Stimulated activated naive CD8-positive, alpha-beta T cell treated with anti-CD3 and anti-CD28 coated beads, Interleukin-15, amount 100 ng/mL, for 72 hours (primary cell): ENCODE data around the gene TSHZ2.
"Not testable (repeated sequence)": the region's sequence is repeated elsewhere in the genome, so short reads cannot be mapped to it uniquely, and the experiment has no call there.

Experiments used
- ATAC-seq: fragments of 150-1000 bp; cut with Tn5 transposase; 2 replicates; pipeline ENCODE4 v1.10.0; 2021; ENCODE audit warnings: mild to moderate bottlenecking, moderate library complexity
- DNase-seq, 2 donors: peaks; one replicate each; pipeline ENCODE4 v3.0.0; 2021 to 2022
- H3K27ac Mint-ChIP-seq, 2 donors: one replicate each; pipeline ENCODE4 v1.8.0; 2022; ENCODE audit warnings: mild to moderate bottlenecking in 2 of 2, mixed read lengths in 2 of 2, moderate library complexity in 2 of 2
- H3K27me3 Mint-ChIP-seq: one replicate; pipeline ENCODE4 v1.8.0; 2022; ENCODE audit warnings: mixed read lengths
- H3K4me1 Mint-ChIP-seq: one replicate; pipeline ENCODE4 v1.8.0; 2022; ENCODE audit warnings: mild to moderate bottlenecking, mixed read lengths
- H3K4me3 Mint-ChIP-seq, 2 donors: one replicate each; pipeline ENCODE4 v1.8.0; 2022; ENCODE audit warnings: mild to moderate bottlenecking in 2 of 2, mixed read lengths in 2 of 2, moderate library complexity in 1 of 2
- H3K9me3 Mint-ChIP-seq, 2 donors: one replicate each; pipeline ENCODE4 v1.8.0; 2022; ENCODE audit warnings: mixed read lengths in 2 of 2

Gene TSHZ2

GRCh38 chr20:53425481-53425880 lies 453.3 kb downstream of the TSHZ2 start:
- Mint-ChIP-seq H3K4me1 (peaks cover 16% of the 10 kb centered on the region), H3K4me3 (no peak overlapping the region), H3K27ac (no peak overlapping the region), H3K27me3 (no peaks in the 10 kb centered on the region), H3K9me3 (peaks cover 0 to 6% of the 10 kb centered on the region in 2 donors)
- no peak for DNase-seq
- no peak for ATAC-seq

- H3K27me3 Mint-ChIP-seq: no peaks in the 10 kb centered on the region
- H3K4me3 Mint-ChIP-seq: no peak overlapping the region
- H3K4me1 Mint-ChIP-seq: peaks cover 16% of the 10 kb centered on the region
- ATAC-seq: no peak
- H3K9me3 Mint-ChIP-seq: peaks cover 0 to 6% of the 10 kb centered on the region in 2 donors
- DNase-seq: no peak
- no peak overlapping the region for H3K27ac Mint-ChIP-seq
Observed at GRCh38 chr20:53425941-53426340, 453.8 kb downstream of the TSHZ2 start.

GRCh38 chr20:53426766-53427312 lies 454.7 kb downstream of the TSHZ2 start:
- Mint-ChIP-seq H3K4me3 (no peak overlapping the region), H3K9me3 (peaks cover 0 to 6% of the 10 kb centered on the region in 2 donors), H3K27ac (no peak overlapping the region), H3K4me1 (peaks cover 16% of the 10 kb centered on the region), H3K27me3 (no peaks in the 10 kb centered on the region)
- ATAC-seq (no peak), DNase-seq (no peak)

GRCh38 chr20:53427951-53428350 lies 455.8 kb downstream of the TSHZ2 start:
- Mint-ChIP-seq H3K4me1 (peaks cover 11% of the 10 kb centered on the region), H3K4me3 (no peak overlapping the region), H3K27ac (no peak overlapping the region), H3K27me3 (no peaks in the 10 kb centered on the region), H3K9me3 (peaks cover 0 to 6% of the 10 kb centered on the region in 2 donors)
- DNase-seq: no peak
- ATAC-seq: no peak

GRCh38 chr20:53428588-53428987 lies 456.4 kb downstream of the TSHZ2 start:
- no peak overlapping the region for H3K4me3 Mint-ChIP-seq
- no peak overlapping the region for H3K27ac Mint-ChIP-seq
- H3K4me1 Mint-ChIP-seq: peaks cover 11% of the 10 kb centered on the region

GRCh38 chr20:53428996-53429395 lies 456.8 kb downstream of the TSHZ2 start:
- ATAC-seq (no peak), DNase-seq (no peak)
- Mint-ChIP-seq H3K27me3 (no peaks in the 10 kb centered on the region), H3K4me1 (peaks cover 11% of the 10 kb centered on the region), H3K9me3 (peaks cover 0 to 6% of the 10 kb centered on the region in 2 donors), H3K4me3 (no peak overlapping the region), H3K27ac (no peak overlapping the region)

More at GRCh38 chr20:53428588-53428987, 456.4 kb downstream of the TSHZ2 start:
- ATAC-seq: no peak
- H3K27me3 Mint-ChIP-seq: no peaks in the 10 kb centered on the region
- peaks cover 0 to 6% of the 10 kb centered on the region in 2 donors for H3K9me3 Mint-ChIP-seq
- no peak for DNase-seq

- Mint-ChIP-seq H3K27ac (no peak overlapping the region), H3K27me3 (no peaks in the 10 kb centered on the region), H3K9me3 (peaks cover 3 to 7% of the 10 kb centered on the region in 2 donors), H3K4me1 (no peaks in the 10 kb centered on the region), H3K4me3 (no peak overlapping the region)
- ATAC-seq: no peak
- DNase-seq: no peak
Observed at GRCh38 chr20:53434662-53435061, 462.5 kb downstream of the TSHZ2 start.

- H3K4me1 Mint-ChIP-seq, H3K4me3 Mint-ChIP-seq, H3K27ac Mint-ChIP-seq, H3K9me3 Mint-ChIP-seq, H3K27me3 Mint-ChIP-seq, DNase-seq, ATAC-seq: not testable (repeated sequence)
Observed at GRCh38 chr20:53436927-53437326, 464.8 kb downstream of the TSHZ2 start.

GRCh38 chr20:53438368-53438767 lies 466.2 kb downstream of the TSHZ2 start:
- H3K4me1 Mint-ChIP-seq: no peaks in the 10 kb centered on the region
- peaks cover 3 to 7% of the 10 kb centered on the region in 2 donors for H3K9me3 Mint-ChIP-seq
- no peaks in the 10 kb centered on the region for H3K27me3 Mint-ChIP-seq
- no peak overlapping the region for H3K4me3 Mint-ChIP-seq
- no peak overlapping the region for H3K27ac Mint-ChIP-seq
- DNase-seq: no peak
- ATAC-seq: no peak

- no peaks in the 10 kb centered on the region for H3K4me1 Mint-ChIP-seq
- ATAC-seq: no peak
- H3K27ac Mint-ChIP-seq: no peak overlapping the region
- H3K9me3 Mint-ChIP-seq: peaks cover 3 to 7% of the 10 kb centered on the region in 2 donors
- no peak for DNase-seq
- H3K27me3 Mint-ChIP-seq: no peaks in the 10 kb centered on the region
- no peak overlapping the region for H3K4me3 Mint-ChIP-seq
Observed at GRCh38 chr20:53439046-53439445, 466.9 kb downstream of the TSHZ2 start.

- H3K4me1 Mint-ChIP-seq: no peaks in the 10 kb centered on the region
- H3K27ac Mint-ChIP-seq: no peak overlapping the region
- DNase-seq (no peak), ATAC-seq (no peak)
- no peaks in the 10 kb centered on the region for H3K27me3 Mint-ChIP-seq
- H3K9me3 Mint-ChIP-seq: peaks cover 3 to 7% of the 10 kb centered on the region in 2 donors
- H3K4me3 Mint-ChIP-seq: no peak overlapping the region
Observed at GRCh38 chr20:53439616-53440015, 467.5 kb downstream of the TSHZ2 start.

GRCh38 chr20:53444401-53445149 lies 472.4 kb downstream of the TSHZ2 start:
- H3K27me3 Mint-ChIP-seq: no peaks in the 10 kb centered on the region
- no peaks in the 10 kb centered on the region for H3K4me1 Mint-ChIP-seq
- no peak overlapping the region for H3K4me3 Mint-ChIP-seq
- H3K9me3 Mint-ChIP-seq: peaks cover 22 to 31% of the 10 kb centered on the region in 2 donors
- ATAC-seq (no peak), DNase-seq (no peak)
- H3K27ac Mint-ChIP-seq: no peak overlapping the region

GRCh38 chr20:53445321-53445731 lies 473.2 kb downstream of the TSHZ2 start:
- no peak for ATAC-seq
- H3K27me3 Mint-ChIP-seq: no peaks in the 10 kb centered on the region
- no peak overlapping the region for H3K4me3 Mint-ChIP-seq
- H3K4me1 Mint-ChIP-seq: no peaks in the 10 kb centered on the region
- DNase-seq: no peak
- no peak overlapping the region for H3K27ac Mint-ChIP-seq
- peaks cover 29 to 38% of the 10 kb centered on the region in 2 donors for H3K9me3 Mint-ChIP-seq

- H3K4me3 Mint-ChIP-seq: no peak overlapping the region
- no peaks in the 10 kb centered on the region for H3K4me1 Mint-ChIP-seq
- no peak overlapping the region for H3K27ac Mint-ChIP-seq
- DNase-seq (no peak), ATAC-seq (no peak)
- peaks cover 29 to 39% of the 10 kb centered on the region in 2 donors for H3K9me3 Mint-ChIP-seq
- no peaks in the 10 kb centered on the region for H3K27me3 Mint-ChIP-seq
Observed at GRCh38 chr20:53445932-53446331, 473.8 kb downstream of the TSHZ2 start.

GRCh38 chr20:53447316-53447715 lies 475.2 kb downstream of the TSHZ2 start:
- Mint-ChIP-seq H3K9me3 (peaks cover 29 to 39% of the 10 kb centered on the region in 2 donors), H3K4me3 (no peak overlapping the region), H3K27me3 (no peaks in the 10 kb centered on the region), H3K27ac (no peak overlapping the region), H3K4me1 (no peaks in the 10 kb centered on the region)
- no peak for ATAC-seq
- no peak for DNase-seq

- peaks cover 29 to 50% of the 10 kb centered on the region in 2 donors for H3K9me3 Mint-ChIP-seq
- no peaks in the 10 kb centered on the region for H3K4me1 Mint-ChIP-seq
- no peaks in the 10 kb centered on the region for H3K27me3 Mint-ChIP-seq
- DNase-seq (no peak), ATAC-seq (no peak)
- no peak overlapping the region for H3K27ac Mint-ChIP-seq
- H3K4me3 Mint-ChIP-seq: no peak overlapping the region
Observed at GRCh38 chr20:53448426-53448825, 476.3 kb downstream of the TSHZ2 start.
